Hepatocyte (in vitro differentiated cells): ENCODE data around the gene TMEM41A. TPM values are rescaled to one million over a fixed set of nuclear protein-coding genes. Genes with fewer than 3 reads are reported as not detected.

ENCODE experiments used
- DNase-seq: peaks from one replicate; pipeline ENCODE4 v3.0.0-alpha.2; 2016; ENCODE audit warnings: low spot score
- H2AFZ ChIP-seq: fragments of 200-600 bp; sonication (generic); 2 replicates; pipeline ENCODE4 v1.6.0; 2016; ENCODE audit warnings: antibody characterized with exemption, mild to moderate bottlenecking
- H3K27ac ChIP-seq: fragments of 200-600 bp; sonication (generic); 2 replicates; pipeline ENCODE4 v1.5.1; 2016; ENCODE audit warnings: mild to moderate bottlenecking
- H3K27me3 ChIP-seq: fragments of 200-600 bp; sonication (generic); 2 replicates; pipeline ENCODE4 v1.6.1; 2016
- H3K36me3 ChIP-seq: fragments of 200-600 bp; sonication (generic); replicated peaks from 2 replicates; pipeline ENCODE4 v1.5.1; 2016; ENCODE audit warnings: low read depth; ENCODE audit not compliant: insufficient read depth
- H3K4me1 ChIP-seq: fragments of 200-600 bp; sonication (generic); 2 replicates; pipeline ENCODE4 v1.5.1; 2016; ENCODE audit warnings: mild to moderate bottlenecking, moderate library complexity; ENCODE audit not compliant: insufficient read depth
- H3K4me2 ChIP-seq: fragments of 200-600 bp; sonication (generic); 2 replicates; pipeline ENCODE4 v1.6.0; 2016
- H3K4me3 ChIP-seq: fragments of 200-600 bp; sonication (generic); 2 replicates; pipeline ENCODE4 v1.5.1; 2016; ENCODE audit warnings: mild to moderate bottlenecking
- H3K79me2 ChIP-seq: fragments of 200-600 bp; sonication (generic); 2 replicates; pipeline ENCODE4 v1.6.0; 2017; ENCODE audit warnings: mild to moderate bottlenecking
- H3K9me2 ChIP-seq: fragments of 200-600 bp; sonication (generic); replicated peaks from 2 replicates; pipeline ENCODE4 v1.6.0; 2017; ENCODE audit warnings: mild to moderate bottlenecking; ENCODE audit not compliant: insufficient read depth
- H3K9me3 ChIP-seq: fragments of 200-600 bp; sonication (generic); 2 replicates; pipeline ENCODE4 v1.5.1; 2016; ENCODE audit warnings: low read depth, mild to moderate bottlenecking
- H4K20me1 ChIP-seq: fragments of 200-600 bp; sonication (generic); 2 replicates; pipeline ENCODE4 v1.6.0; 2016; ENCODE audit warnings: mild to moderate bottlenecking; ENCODE audit not compliant: insufficient read depth, poor library complexity, severe bottlenecking
- CTCF ChIP-seq: fragments of 200-600 bp; sonication (generic); IDR thresholded peaks from 2 replicates; pipeline ENCODE4 v1.5.1; 2016; ENCODE audit warnings: antibody characterized with exemption, mild to moderate bottlenecking; ENCODE audit not compliant: poor library complexity
- EZH2 ChIP-seq: fragments of 200-600 bp; sonication (generic); IDR thresholded peaks from 2 replicates; pipeline ENCODE4 v1.6.1; 2016; ENCODE audit warnings: antibody characterized with exemption, mild to moderate bottlenecking, borderline replicate concordance
- EZH2phosphoT487 ChIP-seq: fragments of 200-600 bp; sonication (generic); IDR thresholded peaks from one replicate; pipeline ENCODE4 v1.6.1; 2018; ENCODE audit warnings: antibody characterized with exemption, mild to moderate bottlenecking, low read depth, moderate library complexity; ENCODE audit not compliant: unreplicated experiment, severe bottlenecking
- WGBS: methylation state at CpG from one replicate; pipeline ENCODE4 v1.1.6; 2016; ENCODE audit warnings: low lambda C conversion rate; ENCODE audit errors: missing lambda C conversion rate; 5-methylcytosine and 5-hydroxymethylcytosine counted together
- polyA plus RNA-seq: library from polyadenylated mRNA; unstranded; fragments of >200 nt; fragmentation: Nextera tagmentation; extraction: Ambion mirVana; gene quantifications from 2 replicates; pipeline ENCODE4 v1.2.1, GENCODE V29; 2016
- total RNA-seq: library from RNA; depleted of rRNA; stranded (reverse); fragments of >200 nt; gene quantifications from 2 replicates; pipeline ENCODE4 v1.2.3, GENCODE V29; 2014

Gene TMEM41A
- total and polyA plus RNA-seq, 2 experiments from 2014 or later: 43.4 to 62.4 TPM

GRCh38 chr3:185442031-185442430 is 56.8 kb downstream of the TMEM41A start:
- H4K20me1 ChIP-seq: no peaks in the 10 kb centered on the region
- H3K27ac ChIP-seq: no peak overlapping the region
- H3K36me3 ChIP-seq: no peaks in the 10 kb centered on the region
- DNase-seq: no peak
- no peaks in the 10 kb centered on the region for H3K9me2 ChIP-seq
- no peaks in the 10 kb centered on the region for H3K9me3 ChIP-seq
- H3K27me3 ChIP-seq: no peaks in the 10 kb centered on the region
- H3K4me3 ChIP-seq: no peak overlapping the region
- no peak overlapping the region for H3K4me2 ChIP-seq
- WGBS: 98% methylated on average over 6 of the region's 6 CpGs
- no peak for TF ChIP-seq CTCF
- no peak for TF ChIP-seq EZH2
- no peak for TF ChIP-seq EZH2phosphoT487
- H2AFZ ChIP-seq: no peak overlapping the region
- H3K4me1 ChIP-seq: no peaks in the 10 kb centered on the region
- H3K79me2 ChIP-seq: no peaks in the 10 kb centered on the region

DNA sequence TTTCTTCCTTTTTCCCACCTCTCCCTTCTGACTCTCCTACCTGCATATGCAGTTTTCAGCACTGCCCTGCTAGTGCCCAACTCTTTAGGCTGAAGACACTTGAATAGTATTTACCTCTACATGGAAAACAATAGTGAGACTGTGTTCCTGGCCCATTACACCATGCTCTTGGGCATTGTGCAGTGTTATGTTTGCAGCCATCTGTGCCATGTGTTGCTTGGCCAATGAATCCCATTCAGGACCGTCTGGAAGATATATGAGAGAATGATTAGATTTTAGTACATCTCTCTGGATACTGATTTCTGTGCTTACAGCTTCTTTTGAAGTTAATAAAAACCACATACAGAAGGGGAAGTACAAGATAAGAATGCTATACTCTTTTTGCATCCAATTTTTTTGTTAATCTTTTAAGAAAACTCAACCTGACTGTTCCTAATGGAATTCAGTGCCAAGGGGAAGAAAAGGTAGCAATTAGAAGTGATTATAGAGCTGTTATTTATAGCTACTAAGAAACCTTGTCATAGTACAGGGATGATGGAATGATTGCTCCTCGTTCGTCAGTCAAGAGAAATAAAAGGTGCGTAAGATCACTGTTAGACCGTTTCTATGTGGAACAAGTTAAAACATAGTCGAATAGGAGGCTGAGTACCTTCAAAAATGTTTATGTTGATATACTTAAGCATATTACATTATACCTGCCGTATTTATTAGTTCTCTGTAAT is 58.9 kb downstream of the TMEM41A start:
- Histone ChIP-seq H2AFZ (no peak overlapping the region), H3K36me3 (no peaks in the 10 kb centered on the region), H3K27me3 (no peaks in the 10 kb centered on the region), H4K20me1 (no peaks in the 10 kb centered on the region), H3K27ac (no peak overlapping the region), H3K4me2 (no peak overlapping the region), H3K79me2 (no peaks in the 10 kb centered on the region), H3K9me2 (no peaks in the 10 kb centered on the region), H3K4me1 (no peaks in the 10 kb centered on the region), H3K4me3 (no peak overlapping the region), H3K9me3 (no peaks in the 10 kb centered on the region)
- no peak for TF ChIP-seq CTCF
- TF ChIP-seq EZH2: no peak
- no peak for TF ChIP-seq EZH2phosphoT487
- WGBS: 91% methylated on average over 7 of the region's 7 CpGs
- DNase-seq: no peak

Other genes with a start within 250 kb of the TMEM41A start
- 22.0 and 43.8 TPM in 2 replicates for gene EHHADH, start 245.0 kb downstream of the TMEM41A start, total RNA-seq
- 9.7 and 14.3 TPM in 2 replicates for gene EHHADH, start 245.0 kb downstream of the TMEM41A start, polyA plus RNA-seq
- gene MAP3K13, start 135.9 kb downstream of the TMEM41A start, total RNA-seq: 35.4 and 43.8 TPM in 2 replicates
- 58.8 and 65.3 TPM in 2 replicates for gene MAP3K13, start 135.9 kb downstream of the TMEM41A start, polyA plus RNA-seq
- gene LIPH, start 53.6 kb upstream of the TMEM41A start, total RNA-seq: 10.7 and 442 TPM in 2 replicates
- 4.9 and 7.5 TPM in 2 replicates for gene LIPH, start 53.6 kb upstream of the TMEM41A start, polyA plus RNA-seq
- 34.8 and 35.2 TPM in 2 replicates for gene SENP2, start 87.3 kb upstream of the TMEM41A start, total RNA-seq
- gene SENP2, start 87.3 kb upstream of the TMEM41A start, polyA plus RNA-seq: 18.0 and 29.3 TPM in 2 replicates